ENCODE results near the gene CNDP2. TPM values are rescaled to one million over a fixed set of nuclear protein-coding genes. Genes with fewer than 3 reads are reported as not detected.
"Not testable (repeated sequence)": the region's sequence is repeated elsewhere in the genome, so short reads cannot be mapped to it uniquely, and the experiment has no call there.

Gene CNDP2
- total RNA-seq, 1 experiment from 2014 or later, result 107 TPM

DNA sequence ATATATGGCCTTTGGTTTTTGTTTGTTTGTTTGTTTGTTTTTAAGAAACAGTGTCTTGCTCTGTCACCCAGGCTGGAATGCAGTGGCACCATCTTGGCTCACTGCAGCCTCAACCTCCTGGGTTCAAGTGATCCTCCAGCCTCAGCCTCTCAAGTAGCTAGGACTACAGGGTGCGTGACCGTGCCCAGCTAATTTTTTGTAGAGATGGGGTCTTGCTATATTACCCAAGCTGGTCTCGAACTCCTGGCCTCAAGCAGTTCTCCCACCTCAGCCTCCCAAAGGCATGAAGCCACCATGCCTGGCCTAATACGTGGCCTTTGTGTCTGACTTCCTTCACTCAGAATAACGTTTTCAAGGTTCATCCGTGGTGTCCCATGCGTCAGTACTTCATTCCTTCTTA is 28.8 kb downstream of the CNDP2 start:
- in situ Hi-C loops (cut with HindIII; ENCODE audit: low pct_unique_long_range_greater_than_20kb, low sequenced_read_pairs); DNase-seq (ENCODE audit: low read depth): not testable (repeated sequence)

DNA sequence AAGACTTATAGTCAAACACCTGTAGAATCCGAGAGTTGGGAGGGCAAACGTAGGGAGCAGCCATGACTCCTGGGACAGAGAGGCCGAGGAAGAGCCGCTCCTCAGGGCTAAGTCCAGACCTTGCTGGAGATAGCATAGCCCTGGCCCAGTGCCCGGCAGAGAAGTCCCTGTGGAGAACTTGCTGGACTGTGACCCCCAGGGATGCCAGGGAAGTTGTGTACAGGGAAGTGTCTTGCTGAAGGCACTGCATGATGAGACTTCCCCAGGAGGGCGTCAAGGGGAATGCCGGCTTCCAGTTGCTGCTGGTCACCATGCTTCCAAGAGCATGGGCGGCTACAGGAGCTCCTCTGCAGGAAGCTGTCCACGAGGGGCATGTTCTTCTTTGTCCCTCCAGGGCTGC is 29.6 kb downstream of the CNDP2 start:
- in situ Hi-C loops (cut with HindIII; ENCODE audit: low pct_unique_long_range_greater_than_20kb, low sequenced_read_pairs), result no loop called here
- no peak for DNase-seq (ENCODE audit: low read depth)

DNA sequence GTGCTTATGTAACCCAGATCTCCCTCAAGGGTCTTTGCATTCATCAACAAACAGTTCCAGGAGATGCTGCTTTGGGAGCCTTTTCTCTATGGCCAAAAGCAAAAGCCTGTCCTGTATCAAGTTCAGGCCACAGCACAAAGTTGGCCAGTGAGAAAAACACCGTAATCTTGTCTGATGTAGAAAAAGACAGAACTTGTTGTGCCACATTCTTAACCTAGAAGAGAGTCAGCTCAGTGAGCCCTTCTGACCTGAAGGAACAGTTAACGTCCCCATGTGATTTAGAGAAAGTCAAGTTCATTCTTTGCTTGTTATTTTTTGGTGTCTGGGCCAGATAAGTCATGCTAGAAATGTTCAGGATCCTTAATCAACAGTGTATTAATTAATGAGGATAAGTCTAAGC is 30.3 kb downstream of the CNDP2 start:
- in situ Hi-C loops (cut with HindIII; ENCODE audit: low pct_unique_long_range_greater_than_20kb, low sequenced_read_pairs), result no loop called here

DNA sequence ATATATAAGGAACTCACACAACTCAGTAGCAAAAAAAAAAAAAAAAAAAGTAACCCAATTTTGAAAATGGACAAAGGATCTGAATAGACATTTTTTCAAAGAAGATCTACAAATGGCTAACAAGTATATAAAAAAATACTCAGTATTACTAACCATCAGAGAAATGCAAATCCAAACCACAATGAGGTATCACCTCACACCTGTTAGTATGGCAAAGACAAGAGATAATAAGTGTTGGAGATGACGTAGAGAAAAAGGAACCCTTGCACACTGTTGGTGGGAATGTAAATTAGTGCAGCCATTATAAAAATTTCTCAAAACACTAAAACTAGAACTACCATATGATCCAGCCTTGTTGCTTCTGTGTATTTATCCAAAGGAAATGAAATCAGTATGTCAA is 32.3 kb downstream of the CNDP2 start:
- in situ Hi-C loops (cut with HindIII; ENCODE audit: low pct_unique_long_range_greater_than_20kb, low sequenced_read_pairs), result no loop called here
- DNase-seq (ENCODE audit: low read depth), result no peak

More for the DNA sequence above, 30.3 kb downstream of the CNDP2 start:
- no peak for DNase-seq (ENCODE audit: low read depth)

DNA sequence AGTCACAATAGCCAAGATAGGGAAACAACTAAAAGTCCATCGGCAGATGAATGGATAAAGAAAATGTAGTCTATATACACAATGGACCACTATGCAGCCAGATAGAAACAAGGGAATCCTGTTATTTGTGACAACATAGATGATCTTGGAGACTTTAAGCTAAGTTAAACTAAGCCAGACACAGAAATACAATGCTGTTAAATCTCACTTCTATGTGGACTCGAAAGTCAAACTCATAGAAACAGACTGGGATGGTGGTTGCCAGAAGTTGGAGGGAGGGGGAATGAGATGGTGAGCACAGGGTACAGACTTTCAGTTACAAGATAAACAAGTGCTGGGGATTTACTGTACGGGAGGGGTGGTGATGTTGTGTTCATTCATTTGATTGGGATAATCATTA is 32.8 kb downstream of the CNDP2 start:
- in situ Hi-C loops (cut with HindIII; ENCODE audit: low pct_unique_long_range_greater_than_20kb, low sequenced_read_pairs), result no loop called here
- no peak for DNase-seq (ENCODE audit: low read depth)

DNA sequence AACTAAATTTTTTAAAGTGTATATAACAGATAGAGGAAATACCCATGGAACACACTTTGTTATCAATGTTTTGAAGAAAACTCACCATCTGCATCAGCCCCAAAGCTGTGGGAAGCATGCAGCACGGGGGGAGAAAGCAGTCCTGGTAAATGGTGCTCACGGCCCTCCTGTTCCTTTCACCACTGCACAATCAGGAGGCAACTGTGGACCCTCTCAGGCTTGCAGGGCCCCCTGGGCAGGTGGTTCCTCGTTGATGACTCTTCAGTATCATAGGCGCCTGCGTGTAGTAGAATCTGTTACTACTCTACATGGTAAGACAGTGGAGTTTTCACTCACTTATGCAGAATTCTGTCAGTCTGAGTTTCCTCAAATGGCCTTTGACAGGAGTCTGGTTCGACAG is 33.2 kb downstream of the CNDP2 start:
- DNase-seq (ENCODE audit: low read depth), result no peak
- in situ Hi-C loops (cut with HindIII; ENCODE audit: low pct_unique_long_range_greater_than_20kb, low sequenced_read_pairs), result no loop called here

DNA sequence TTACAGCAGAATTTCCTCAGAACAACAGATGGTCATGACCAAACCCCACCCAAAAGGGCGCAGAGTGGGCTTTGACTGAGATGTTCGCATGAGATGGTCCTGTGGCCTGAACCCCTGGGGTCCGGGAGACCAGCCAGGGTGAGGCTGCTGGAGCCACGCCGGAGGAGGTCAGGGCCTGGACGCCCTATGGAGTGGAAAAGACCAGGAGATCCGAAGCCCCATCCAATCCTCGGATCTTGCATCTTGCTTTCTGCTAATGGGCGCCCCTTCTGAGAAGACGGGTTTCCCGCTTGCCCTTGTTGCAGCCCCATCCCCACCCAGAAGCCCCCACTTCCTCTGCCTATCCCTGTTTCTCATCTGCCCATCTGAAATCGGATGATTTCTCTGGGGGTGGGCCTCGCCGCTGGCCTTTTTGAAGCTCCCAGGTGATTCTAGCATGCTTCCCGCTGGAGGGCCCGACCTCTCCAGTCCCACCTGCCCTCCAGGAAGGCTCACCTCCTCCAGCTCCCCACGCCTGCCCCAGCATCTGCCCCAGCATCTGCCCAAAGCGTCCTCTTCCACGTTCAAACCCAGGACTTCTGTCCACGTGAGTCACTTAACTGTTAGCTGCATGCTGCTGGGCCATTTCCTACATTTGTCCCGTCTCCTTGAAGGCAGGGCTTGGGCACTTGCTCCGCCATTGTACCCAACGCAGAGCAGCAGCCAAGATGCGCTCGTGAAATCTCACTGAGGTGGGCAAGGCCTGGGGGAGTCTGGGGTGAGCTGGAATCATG is 33.8 kb downstream of the CNDP2 start:
- no peak for DNase-seq (ENCODE audit: low read depth)
- in situ Hi-C loops (cut with HindIII; ENCODE audit: low pct_unique_long_range_greater_than_20kb, low sequenced_read_pairs), result no loop called here

DNA sequence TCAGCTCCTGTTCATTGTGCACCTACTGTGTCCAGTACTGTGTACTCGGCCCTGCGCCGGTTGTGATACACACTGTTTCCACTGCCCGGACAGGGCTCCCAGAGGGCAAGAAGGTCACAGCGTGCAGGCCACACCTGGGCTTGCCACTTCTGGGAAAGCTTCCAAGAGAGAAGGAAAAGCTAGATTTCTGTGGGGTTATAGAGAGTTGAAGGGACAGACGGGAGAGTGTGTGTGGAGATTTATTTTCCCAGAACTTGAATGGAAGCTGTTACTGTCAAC is 34.4 kb downstream of the CNDP2 start:
- in situ Hi-C loops (cut with HindIII; ENCODE audit: low pct_unique_long_range_greater_than_20kb, low sequenced_read_pairs), result no loop called here
- no peak for DNase-seq (ENCODE audit: low read depth)

DNA sequence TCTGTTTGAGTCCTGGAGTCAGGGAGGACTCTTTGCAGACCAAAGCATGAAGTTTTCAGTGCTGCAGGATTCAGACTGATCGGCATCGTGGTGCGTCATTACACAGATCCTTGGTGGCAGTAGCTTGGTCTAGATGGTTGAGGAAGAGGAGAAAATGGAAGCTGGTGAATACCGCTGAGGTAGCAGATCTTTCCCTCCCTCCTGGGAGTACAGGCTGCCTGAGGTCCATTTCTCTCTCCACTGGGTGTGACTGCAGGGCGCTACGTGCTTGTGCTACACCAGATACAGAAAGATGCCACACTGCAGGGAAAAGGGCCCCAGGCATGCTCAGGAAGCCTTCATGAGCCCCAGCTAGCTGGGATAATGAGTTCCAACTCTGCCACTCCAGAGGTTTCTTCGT is 34.9 kb downstream of the CNDP2 start:
- no peak for DNase-seq (ENCODE audit: low read depth)
- in situ Hi-C loops (cut with HindIII; ENCODE audit: low pct_unique_long_range_greater_than_20kb, low sequenced_read_pairs), result no loop called here

DNA sequence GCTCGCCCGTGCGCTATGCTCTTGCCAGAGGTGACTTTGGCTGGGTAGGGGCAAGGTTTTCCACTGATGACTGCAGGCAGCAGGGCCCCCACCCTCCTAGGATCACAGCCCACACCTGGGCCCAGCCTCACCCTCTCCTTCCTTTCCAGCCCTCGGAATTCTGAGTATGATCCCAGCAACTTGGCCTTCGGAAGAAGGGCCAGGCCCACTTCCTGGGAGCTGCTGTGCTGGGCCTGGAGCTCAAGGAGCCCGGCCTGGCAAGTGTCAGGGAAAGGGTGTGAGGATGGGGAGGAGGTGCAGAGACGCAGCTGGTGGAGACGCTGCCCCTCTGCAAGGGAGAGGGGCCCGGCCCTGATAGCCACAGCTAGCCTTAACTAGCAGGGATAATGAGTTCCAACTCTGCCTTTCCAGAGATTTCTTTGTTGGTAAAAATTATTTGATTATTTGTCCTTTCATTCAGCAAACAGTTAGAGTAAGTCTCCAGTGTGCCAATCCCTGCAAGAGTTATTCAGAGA is 36.4 kb downstream of the CNDP2 start:
- no peak for DNase-seq (ENCODE audit: low read depth)
- in situ Hi-C loops (cut with HindIII; ENCODE audit: low pct_unique_long_range_greater_than_20kb, low sequenced_read_pairs), result no loop called here

DNA sequence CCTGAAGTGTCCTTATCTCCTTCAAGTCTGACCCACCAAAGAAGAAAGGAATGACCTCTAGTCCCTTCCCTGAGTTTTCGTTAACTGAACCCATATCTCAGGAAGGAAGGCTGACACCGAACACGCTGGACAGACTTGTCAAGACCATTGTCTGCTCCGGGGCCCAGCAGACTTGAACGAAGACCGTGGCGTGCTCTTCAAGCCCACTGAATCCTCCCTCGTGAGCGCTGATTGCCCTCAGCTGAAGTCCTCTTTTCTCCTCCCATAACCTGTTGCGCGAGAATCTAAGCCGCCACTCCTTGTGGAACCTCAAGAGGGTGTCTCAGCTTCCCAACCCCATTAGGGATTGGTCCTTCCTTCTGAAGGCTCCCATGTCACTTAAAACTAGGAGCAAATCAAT is 37.5 kb downstream of the CNDP2 start:
- DNase-seq (ENCODE audit: low read depth), result no peak
- in situ Hi-C loops (cut with HindIII; ENCODE audit: low pct_unique_long_range_greater_than_20kb, low sequenced_read_pairs), result no loop called here

DNA sequence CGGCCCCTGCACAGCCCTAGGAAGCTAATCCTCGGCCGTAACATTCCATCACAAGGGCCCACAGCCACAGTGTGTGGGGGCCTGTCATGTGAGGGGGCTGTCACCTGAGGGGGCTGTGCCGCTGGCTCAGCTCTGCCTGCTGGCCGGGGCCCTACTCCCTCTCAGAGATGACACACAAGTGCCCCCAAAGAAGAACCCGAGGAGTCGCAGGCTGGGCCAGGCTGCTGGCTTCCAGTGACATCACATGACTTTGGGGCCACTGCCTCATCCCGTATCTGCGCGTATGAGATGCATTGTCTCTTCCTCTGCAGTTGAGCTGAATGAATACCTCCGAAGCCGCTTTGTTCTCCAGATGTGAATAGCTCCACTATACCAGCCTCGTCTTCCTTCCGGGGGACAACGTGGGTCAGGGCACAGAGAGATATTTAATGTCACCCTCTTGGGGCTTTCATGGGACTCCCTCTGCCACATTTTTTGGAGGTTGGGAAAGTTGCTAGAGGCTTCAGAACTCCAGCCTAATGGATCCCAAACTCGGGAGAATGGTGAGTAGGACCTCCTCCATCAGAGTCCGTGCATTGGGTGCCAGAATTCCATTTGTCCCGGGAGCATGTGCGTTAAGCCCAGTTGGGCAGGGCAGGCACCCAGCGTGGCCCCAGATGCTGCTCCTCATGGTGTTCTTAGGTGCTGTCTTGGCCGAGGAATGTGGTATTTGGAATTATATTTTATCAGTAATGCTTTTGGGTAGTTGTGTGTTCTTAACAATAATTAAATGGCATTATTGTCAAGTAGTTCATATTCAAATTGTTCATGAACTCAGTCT is 38.2 kb downstream of the CNDP2 start, which contains the start of gene CNDP1:
TSS of gene CNDP1 (plus strand) at position 351 of the 820 bp plus-strand sequence. CDS start at position 519, 168 bp downstream.
- in situ Hi-C loops (cut with HindIII; ENCODE audit: low pct_unique_long_range_greater_than_20kb, low sequenced_read_pairs), result no loop called here

DNA sequence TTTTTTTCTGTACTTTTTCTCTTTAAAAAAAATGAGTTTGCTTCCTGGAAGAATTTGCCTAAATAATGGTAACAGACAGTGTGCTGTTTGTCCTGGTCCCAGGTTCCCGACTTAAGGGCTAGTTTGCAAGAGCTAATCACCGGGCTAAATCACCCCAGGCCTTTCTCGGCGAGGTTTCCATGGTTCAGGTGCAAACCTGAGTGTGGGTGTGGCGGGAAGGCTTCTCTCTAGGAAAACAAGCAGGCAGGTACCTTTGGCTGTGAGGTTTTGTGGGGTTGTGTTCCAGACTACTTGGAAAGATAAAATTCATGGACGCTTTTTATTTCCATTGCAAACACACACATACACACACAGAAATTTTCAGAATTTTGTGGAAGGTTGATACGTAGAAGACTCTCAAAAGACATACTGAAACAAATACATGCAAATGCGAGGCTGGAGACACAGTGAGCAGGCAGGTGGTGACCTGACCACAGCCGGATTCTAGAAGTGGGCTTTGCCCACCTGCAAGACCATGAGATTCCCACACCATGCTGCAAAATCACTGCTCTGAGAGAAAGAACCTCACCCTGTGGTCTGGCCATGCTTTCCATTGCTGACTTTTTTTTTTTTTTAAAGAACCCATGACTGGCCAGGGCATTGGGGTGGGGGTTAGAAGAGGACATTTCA is 39.0 kb downstream of the CNDP2 start:
- DNase-seq (ENCODE audit: low read depth), result no peak
- in situ Hi-C loops (cut with HindIII; ENCODE audit: low pct_unique_long_range_greater_than_20kb, low sequenced_read_pairs), result no loop called here

More for the DNA sequence above, 38.2 kb downstream of the CNDP2 start, which contains the start of gene CNDP1:
- no peak for DNase-seq (ENCODE audit: low read depth)

DNA sequence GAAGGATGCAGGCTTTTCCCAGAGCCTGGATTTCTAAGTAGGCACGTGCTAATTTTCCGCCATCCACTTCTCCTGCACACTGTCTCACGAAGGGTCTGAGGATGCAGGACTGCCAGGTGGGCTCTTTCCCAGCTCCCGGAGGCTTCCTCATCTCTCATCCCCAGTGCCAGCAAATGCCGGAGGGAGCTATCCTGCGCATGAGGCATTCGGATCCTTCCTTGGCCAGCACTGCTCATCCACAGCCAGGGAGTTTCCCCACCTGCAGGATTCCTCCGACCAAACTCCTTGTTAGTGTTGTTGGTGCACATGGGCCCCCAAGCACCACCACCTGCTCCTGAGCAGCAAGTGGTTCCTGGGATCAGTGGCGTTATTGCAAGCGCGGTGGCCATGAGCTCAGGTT is 43.1 kb downstream of the CNDP2 start:
- in situ Hi-C loops (cut with HindIII; ENCODE audit: low pct_unique_long_range_greater_than_20kb, low sequenced_read_pairs), result no loop called here

DNA sequence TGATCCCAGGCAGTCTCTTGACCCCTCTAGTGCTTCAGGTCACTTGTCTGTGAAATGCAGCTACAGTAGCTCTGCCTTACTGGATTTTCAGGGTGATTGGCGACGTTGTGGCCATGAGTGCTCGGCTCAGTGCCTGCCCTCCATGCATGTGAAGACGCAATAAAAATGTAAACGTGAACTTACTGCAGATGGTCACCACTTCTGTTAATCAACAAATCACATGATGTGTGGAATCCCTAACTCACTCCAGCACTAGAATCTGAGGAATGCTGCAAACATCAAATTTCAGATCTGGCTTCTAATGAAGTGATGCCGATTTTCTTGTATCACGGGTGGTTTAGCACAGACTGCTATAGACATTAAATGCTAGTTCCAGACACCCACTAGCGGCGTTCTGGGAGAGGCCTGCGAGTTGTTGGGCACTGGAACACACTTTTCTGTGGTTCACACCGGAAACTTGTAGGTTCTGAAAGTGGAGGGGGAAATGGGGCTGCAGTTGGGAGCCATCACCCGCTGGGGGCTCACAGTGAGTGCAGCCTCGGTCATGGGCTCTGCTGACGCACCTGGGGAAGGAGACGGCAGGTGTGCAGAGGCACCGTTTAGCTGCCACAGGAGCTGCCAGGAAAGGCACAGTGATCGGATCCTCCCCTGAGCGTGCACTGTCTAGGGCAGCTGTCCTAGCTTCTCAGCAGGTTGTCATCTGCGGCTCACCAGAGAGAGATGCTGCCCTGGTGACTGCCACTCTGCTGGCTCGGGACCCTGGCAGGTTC is 44.7 kb downstream of the CNDP2 start:
- DNase-seq (ENCODE audit: low read depth), result no peak
- in situ Hi-C loops (cut with HindIII; ENCODE audit: low pct_unique_long_range_greater_than_20kb, low sequenced_read_pairs), result no loop called here

More for the DNA sequence above, 43.1 kb downstream of the CNDP2 start:
- no peak for DNase-seq (ENCODE audit: low read depth)

DNA sequence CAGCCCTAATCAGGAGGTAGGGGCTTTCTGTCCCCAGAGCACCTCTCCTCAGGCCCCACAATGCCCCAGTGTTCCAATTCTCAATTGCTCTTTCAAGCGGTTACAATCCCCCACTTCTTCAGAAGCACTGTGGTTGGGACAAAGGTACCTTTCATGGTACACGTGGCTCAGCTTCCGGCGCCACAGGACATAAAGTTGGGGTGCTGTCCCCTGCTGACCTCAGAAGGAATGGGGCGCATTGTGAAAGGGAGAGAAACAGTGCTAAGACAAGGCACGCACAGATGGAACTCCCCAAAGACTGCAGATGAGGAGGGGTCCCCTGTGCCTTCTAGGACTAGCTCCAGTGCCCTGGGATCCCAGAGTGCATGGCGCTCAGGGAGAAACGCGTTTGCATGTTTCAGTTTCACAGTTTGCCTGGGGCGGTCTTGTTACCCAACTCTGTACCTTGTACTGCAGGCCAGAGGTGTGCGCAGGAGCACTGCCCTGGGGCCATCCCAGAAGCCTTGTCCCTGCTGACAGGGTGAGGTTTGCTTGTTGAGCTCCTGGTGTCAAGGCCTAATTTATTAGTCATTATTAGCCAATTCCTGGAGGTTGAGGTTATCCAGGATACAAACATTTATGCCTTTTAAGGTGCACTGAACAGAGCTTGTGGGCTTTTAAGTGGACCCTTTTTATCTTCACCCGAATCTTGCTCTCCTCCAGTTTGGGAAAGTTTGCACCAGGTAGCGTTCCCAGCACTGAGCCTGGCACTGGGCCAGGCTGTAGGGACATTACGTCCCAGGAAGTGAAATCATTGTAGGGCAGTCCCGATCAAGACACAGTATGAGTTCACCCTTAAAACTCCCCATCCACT is 45.8 kb downstream of the CNDP2 start:
- DNase-seq (ENCODE audit: low read depth), result no peak
- in situ Hi-C loops (cut with HindIII; ENCODE audit: low pct_unique_long_range_greater_than_20kb, low sequenced_read_pairs), result no loop called here

DNA sequence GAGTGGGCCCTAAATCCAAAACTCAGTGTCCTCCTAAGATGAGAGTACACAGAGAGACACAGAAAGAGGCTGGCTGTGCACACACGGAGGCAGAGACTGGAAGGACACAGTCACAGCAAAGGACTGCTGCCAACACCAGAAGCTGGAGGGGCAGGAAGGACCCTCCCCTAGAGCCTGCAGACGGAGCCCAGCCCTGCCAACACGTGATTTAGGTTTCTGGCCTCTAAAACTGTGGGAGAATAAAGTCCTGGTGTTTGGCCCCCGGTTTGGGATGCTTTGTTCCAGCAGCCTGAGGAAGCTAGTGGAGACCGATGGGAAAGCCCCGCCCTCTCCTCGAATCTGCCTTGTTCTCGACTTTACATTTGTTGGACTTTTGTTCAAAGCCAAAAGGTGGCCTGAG is 48.7 kb downstream of the CNDP2 start:
- no peak for DNase-seq (ENCODE audit: low read depth)
- in situ Hi-C loops (cut with HindIII; ENCODE audit: low pct_unique_long_range_greater_than_20kb, low sequenced_read_pairs), result no loop called here
